OCI-LY3 (cell line): ENCODE results near the gene DNPH1.

Experiments
- H2AFZ ChIP-seq: fragments of 200-600, 300-600 bp; shearing (Covaris generic); 2 replicates; pipeline ENCODE4 v1.6.0; 2014; ENCODE audit warnings: antibody characterized with exemption, low read depth, low read length
- H3K27ac ChIP-seq: fragments of 200-600, 300-600 bp; sonication (generic); 2 replicates; pipeline ENCODE4 v1.5.1; 2014; ENCODE audit warnings: mild to moderate bottlenecking, low read length, moderate library complexity, mixed read lengths
- H3K27me3 ChIP-seq: fragments of 200-600, 300-600 bp; sonication (generic); 2 replicates; pipeline ENCODE4 v1.6.1; 2014; ENCODE audit warnings: low read depth, low read length, mixed read lengths
- H3K36me3 ChIP-seq: fragments of 200-600, 300-600 bp; sonication (generic); replicated peaks from 2 replicates; pipeline ENCODE3; 2014; ENCODE audit warnings: low read depth, low read length, mixed read lengths
- H3K4me1 ChIP-seq: fragments of 300-600, 200-600 bp; sonication (generic); 2 replicates; pipeline ENCODE4 v1.6.1; 2014; ENCODE audit warnings: low read length, mixed read lengths
- H3K4me2 ChIP-seq: fragments of 200-600, 300-600 bp; sonication (generic); 2 replicates; pipeline ENCODE4 v1.6.1; 2014; ENCODE audit warnings: low read length, mixed read lengths
- H3K4me3 ChIP-seq: fragments of 300-600, 200-600 bp; sonication (generic); 2 replicates; pipeline ENCODE4 v1.5.1; 2014; ENCODE audit warnings: antibody characterized with exemption, mild to moderate bottlenecking, low read length, moderate library complexity
- H3K79me2 ChIP-seq: fragments of 300-600, 200-600 bp; shearing (Covaris generic); 2 replicates; pipeline ENCODE4 v1.6.1; 2014; ENCODE audit warnings: mild to moderate bottlenecking, low read length, mixed read lengths
- H3K9ac ChIP-seq: fragments of 300-600, 200-600 bp; shearing (Covaris generic); 2 replicates; pipeline ENCODE4 v1.6.0; 2014; ENCODE audit warnings: mild to moderate bottlenecking, low read length, moderate library complexity
- H3K9me3 ChIP-seq: fragments of 200-600, 300-600 bp; shearing (Covaris generic); 2 replicates; pipeline ENCODE4 v1.6.1; 2014; ENCODE audit warnings: low read length, mixed read lengths; ENCODE audit not compliant: insufficient read depth
- H4K20me1 ChIP-seq: fragments of 200-600, 300-600 bp; sonication (generic); 2 replicates; pipeline ENCODE4 v1.6.1; 2016; ENCODE audit warnings: low read length, mixed read lengths; ENCODE audit not compliant: insufficient read depth
- EZH2phosphoT487 ChIP-seq: fragments of 200-600 bp; shearing (Covaris generic); IDR thresholded peaks from 2 replicates; pipeline ENCODE4 v1.6.1; 2018; ENCODE audit warnings: antibody characterized with exemption, mixed run types, low read depth
- TF ChIP-seq, protein P1 (sequence below): fragments of 200-600, 300-600 bp; sonication (generic); IDR thresholded peaks from 2 replicates; pipeline ENCODE4 v1.5.1; 2014; ENCODE audit warnings: antibody characterized with exemption, low read length, low read depth

Gene DNPH1

DNA sequence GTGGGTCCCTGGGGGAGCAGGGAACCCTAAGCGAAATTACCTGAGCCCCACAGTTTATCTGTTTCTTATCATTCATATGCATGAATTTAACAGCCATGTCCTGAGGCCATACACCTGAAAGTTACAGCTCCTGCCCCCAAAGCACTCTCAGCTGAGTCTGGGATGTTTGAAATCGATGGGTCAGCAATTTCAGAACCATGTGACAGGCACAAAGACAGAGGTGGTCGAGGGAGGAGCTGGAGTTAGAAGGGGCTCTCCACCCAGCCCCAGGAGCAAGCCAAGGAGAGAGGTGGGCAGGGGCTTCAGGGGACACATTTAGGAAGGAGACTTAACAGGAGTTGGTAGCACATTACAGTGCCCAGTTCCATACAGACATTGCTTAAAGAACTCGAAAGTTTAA lies 28.9 kb upstream of the DNPH1 start:
- Histone ChIP-seq H2AFZ (peak overlapping the region; percentile 81), H3K4me3 (no peak overlapping the region), H3K36me3 (no peaks in the 10 kb centered on the region), H3K27me3 (no peaks in the 10 kb centered on the region), H3K27ac (no peak overlapping the region), H3K79me2 (no peaks in the 10 kb centered on the region), H3K4me1 (peaks cover 12% of the 10 kb centered on the region), H4K20me1 (no peaks in the 10 kb centered on the region), H3K9ac (no peak overlapping the region), H3K4me2 (peak overlapping the region; percentile 44), H3K9me3 (no peaks in the 10 kb centered on the region)
- no peak for TF ChIP-seq EZH2phosphoT487
- TF ChIP-seq, protein P1, sequence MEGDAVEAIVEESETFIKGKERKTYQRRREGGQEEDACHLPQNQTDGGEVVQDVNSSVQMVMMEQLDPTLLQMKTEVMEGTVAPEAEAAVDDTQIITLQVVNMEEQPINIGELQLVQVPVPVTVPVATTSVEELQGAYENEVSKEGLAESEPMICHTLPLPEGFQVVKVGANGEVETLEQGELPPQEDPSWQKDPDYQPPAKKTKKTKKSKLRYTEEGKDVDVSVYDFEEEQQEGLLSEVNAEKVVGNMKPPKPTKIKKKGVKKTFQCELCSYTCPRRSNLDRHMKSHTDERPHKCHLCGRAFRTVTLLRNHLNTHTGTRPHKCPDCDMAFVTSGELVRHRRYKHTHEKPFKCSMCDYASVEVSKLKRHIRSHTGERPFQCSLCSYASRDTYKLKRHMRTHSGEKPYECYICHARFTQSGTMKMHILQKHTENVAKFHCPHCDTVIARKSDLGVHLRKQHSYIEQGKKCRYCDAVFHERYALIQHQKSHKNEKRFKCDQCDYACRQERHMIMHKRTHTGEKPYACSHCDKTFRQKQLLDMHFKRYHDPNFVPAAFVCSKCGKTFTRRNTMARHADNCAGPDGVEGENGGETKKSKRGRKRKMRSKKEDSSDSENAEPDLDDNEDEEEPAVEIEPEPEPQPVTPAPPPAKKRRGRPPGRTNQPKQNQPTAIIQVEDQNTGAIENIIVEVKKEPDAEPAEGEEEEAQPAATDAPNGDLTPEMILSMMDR: no peak

DNA sequence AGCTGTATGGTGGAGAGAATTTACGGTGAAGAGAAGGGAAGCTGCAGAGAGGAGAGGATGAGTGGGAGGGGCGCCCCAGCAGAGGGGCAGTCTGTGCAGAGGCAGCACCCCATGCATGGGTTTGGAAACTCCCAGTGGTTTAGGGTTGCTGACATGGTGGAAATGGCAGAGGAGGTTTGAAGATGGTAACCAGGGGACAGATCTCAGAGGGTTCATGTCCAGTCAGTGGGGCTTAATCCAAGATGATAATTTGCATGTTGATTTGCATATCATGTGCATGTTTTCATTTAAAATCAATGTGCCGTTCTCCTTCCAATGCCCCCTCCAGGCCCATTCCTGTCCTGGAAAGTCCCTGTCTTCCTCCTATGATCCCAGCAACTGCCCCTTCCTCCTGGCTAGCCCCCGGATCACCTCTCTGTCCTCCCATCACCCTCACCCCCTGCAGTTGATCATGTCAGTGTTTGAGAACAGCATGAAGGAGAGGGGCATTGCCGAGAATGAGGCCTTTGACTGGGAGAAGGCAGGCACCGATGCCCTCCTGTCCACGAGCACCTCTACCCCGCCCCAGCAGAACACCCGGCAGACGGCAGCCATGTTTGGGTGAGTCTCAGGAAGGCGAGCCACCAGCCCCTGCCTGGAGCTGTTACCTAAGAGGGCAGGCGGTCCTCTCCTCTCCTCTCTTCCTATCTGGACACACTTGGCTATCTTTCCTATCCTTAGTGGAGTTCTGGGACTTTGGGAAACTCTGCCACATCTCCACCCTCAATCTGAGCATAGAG lies 28.3 kb upstream of the DNPH1 start:
- H2AFZ ChIP-seq: peak overlapping the region; percentile 81
- TF ChIP-seq EZH2phosphoT487: no peak
- TF ChIP-seq, protein P1: no peak
- no peak overlapping the region for H3K27ac ChIP-seq
- no peaks in the 10 kb centered on the region for H3K36me3 ChIP-seq
- H3K4me3 ChIP-seq: peak overlapping the region; percentile 24; the same call in 1 of the 2 replicates
- H3K9ac ChIP-seq: peak overlapping the region; percentile 16; the same call in 1 of the 2 replicates
- H3K27me3 ChIP-seq: no peaks in the 10 kb centered on the region
- H3K4me2 ChIP-seq: peak overlapping the region; percentile 44
- no peaks in the 10 kb centered on the region for H3K79me2 ChIP-seq
- peaks cover 11% of the 10 kb centered on the region for H3K4me1 ChIP-seq
- no peaks in the 10 kb centered on the region for H3K9me3 ChIP-seq
- H4K20me1 ChIP-seq: no peaks in the 10 kb centered on the region

DNA sequence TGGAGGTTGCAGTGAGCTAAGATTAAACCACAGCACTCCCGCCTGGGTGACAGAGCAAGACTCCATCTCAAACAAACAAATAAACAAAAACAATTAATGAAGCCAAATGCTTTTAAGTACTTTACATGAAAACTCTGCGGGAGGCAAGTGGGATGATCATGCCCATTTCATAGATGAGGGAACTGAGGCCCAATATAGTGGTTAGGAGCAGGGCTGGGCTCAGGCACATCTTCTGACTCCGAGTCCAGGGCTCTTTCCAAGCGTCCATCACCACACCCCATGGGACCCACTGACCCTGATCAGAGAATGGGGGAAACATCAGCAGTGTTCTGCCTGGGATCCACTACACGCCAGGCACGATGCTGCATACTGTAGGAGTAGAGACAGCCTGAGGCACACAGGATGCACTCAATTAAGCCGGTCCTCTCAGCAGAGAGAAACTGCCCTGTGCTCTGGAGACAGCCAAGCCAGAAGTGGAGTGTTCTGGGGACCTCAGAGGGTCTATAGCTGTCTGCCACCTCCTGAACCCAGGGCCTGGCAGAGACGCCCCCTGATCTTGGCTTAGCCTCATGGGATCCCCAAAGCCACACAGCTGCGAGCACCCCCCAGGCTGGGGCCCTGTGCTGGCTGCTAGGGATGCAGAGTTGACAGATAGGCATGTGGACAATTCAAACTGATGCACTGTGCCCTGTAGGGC lies 27.5 kb upstream of the DNPH1 start:
- Histone ChIP-seq H4K20me1 (no peaks in the 10 kb centered on the region), H3K79me2 (no peaks in the 10 kb centered on the region), H3K4me1 (peaks cover 11% of the 10 kb centered on the region), H3K4me3 (no peak overlapping the region), H2AFZ (no peak overlapping the region), H3K4me2 (no peak overlapping the region), H3K27ac (no peak overlapping the region), H3K36me3 (no peaks in the 10 kb centered on the region), H3K9ac (no peak overlapping the region), H3K9me3 (no peaks in the 10 kb centered on the region), H3K27me3 (peaks cover 1% of the 10 kb centered on the region)
- TF ChIP-seq EZH2phosphoT487: no peak
- TF ChIP-seq, protein P1: no peak

DNA sequence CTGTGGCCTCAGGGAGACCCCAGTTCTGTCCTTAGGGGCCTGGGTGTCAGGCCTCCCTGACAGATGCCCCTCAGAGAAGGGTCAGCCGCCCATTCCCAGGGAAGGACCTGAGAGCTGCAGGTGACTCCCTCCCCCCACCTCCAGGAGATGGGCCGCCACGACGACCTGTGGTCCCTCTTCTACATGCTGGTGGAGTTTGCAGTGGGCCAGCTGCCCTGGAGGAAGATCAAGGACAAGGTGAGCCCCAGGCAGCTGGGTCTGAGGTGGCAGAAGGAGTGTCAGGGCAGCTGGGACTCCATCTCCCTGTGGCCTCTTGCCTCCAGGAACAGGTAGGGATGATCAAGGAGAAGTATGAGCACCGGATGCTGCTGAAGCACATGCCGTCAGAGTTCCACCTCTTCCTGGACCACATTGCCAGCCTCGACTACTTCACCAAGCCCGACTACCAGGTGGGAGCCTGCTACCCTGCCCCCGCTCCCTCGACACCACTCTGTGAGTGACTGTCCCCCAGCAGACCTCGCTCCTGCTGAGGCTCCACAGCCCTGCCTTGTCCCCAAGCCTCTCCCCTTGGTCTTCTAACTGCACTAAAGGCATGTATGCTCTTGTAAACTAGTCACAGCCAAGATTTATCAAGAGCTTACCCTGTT lies 26.2 kb upstream of the DNPH1 start:
- Histone ChIP-seq H3K27ac (no peak overlapping the region), H3K79me2 (no peaks in the 10 kb centered on the region), H4K20me1 (no peaks in the 10 kb centered on the region), H3K4me2 (no peak overlapping the region), H3K9ac (no peak overlapping the region), H3K36me3 (no peaks in the 10 kb centered on the region), H3K4me1 (peaks cover 19% of the 10 kb centered on the region), H3K4me3 (no peak overlapping the region), H2AFZ (no peak overlapping the region), H3K9me3 (no peaks in the 10 kb centered on the region), H3K27me3 (peaks cover 14% of the 10 kb centered on the region)
- no peak for TF ChIP-seq EZH2phosphoT487
- TF ChIP-seq, protein P1: no peak
